GM18526 (cell line): ENCODE results near the gene TIMM13.

Experiments used
- POLR2A ChIP-seq: IDR thresholded peaks from 3 replicates; pipeline ENCODE4 v1.6.1; 2011; ENCODE audit not compliant: insufficient read length; ENCODE audit errors: extremely low read depth

The TIMM13 gene

DNA sequence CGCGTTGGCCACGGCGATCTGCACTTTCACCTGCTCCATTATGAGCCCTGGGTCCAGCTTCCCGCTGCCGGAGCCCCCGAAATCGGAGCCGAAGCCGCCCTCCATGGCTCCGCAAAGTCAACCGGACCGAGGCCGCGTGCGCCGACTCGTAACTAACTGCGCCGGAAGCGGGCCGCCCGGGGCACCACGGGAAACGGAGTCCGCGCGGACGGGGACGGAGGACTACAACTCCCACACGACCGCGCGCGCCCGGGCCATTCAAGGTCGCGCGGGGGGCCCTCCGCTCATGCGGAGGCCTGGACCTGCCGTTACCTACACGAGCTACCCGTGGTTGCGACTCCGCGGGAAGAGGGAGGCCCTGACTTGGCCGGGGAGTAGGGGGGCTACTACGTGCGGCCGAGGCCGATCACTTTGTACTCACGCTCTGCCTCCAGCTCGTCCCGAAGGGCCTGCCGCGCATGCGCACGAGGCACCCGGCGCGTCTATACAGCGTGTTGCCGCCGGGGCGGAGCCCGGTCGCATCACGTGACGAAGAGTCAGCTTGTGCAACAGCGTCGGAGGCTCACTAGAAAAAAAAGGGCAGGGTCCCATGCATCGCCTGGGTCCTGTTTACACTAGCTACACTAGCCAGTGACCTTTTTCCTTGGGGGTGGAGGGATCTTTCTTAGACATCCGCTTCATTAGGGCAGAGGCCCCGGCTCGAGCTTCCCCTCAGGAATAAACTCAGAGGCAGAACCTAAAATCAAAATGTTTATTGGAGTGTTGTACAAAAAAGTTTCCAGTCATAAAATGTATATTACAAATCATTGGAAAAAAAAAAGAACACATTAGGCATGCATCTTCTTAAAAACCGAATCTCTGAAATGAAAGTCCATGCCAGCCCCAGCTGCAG is at the start of gene TIMM13:
Gene TIMM13, minus strand, starts transcription at position 158 of the 892 bp plus-strand sequence. Its CDS starts 53 bp downstream, at position 105.
- TF ChIP-seq POLR2A, result peak; percentile 71

DNA sequence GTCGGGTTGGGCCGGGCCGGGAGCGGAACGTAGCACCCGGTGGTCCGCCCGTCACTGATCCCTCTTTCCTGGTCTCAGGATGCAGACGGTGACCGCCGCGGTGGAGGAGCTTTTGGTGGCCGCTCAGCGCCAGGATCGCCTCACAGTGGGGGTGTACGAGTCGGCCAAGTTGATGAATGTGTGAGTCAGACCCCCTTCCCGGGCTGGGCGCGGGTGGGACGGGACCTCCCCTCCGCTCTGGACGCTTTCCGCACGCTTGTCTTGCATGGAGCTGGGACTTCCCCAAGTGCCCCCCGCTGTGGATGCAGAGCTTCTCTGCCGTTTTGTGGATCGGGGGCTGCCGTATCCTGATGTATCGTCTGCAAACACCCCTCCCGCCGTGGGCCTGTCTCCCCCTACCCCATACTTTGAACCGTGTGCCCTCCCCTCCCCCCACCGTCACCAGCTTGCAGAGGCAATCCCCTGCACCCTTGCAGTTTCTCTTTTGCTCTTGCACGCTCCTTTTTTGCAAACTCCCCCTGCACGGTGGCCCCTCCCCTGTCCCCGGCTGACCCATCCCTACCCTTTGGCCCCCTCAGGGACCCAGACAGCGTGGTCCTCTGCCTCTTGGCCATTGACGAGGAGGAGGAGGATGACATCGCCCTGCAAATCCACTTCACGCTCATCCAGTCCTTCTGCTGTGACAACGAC is 49.2 kb upstream of the TIMM13 start:
- no peak for TF ChIP-seq POLR2A

DNA sequence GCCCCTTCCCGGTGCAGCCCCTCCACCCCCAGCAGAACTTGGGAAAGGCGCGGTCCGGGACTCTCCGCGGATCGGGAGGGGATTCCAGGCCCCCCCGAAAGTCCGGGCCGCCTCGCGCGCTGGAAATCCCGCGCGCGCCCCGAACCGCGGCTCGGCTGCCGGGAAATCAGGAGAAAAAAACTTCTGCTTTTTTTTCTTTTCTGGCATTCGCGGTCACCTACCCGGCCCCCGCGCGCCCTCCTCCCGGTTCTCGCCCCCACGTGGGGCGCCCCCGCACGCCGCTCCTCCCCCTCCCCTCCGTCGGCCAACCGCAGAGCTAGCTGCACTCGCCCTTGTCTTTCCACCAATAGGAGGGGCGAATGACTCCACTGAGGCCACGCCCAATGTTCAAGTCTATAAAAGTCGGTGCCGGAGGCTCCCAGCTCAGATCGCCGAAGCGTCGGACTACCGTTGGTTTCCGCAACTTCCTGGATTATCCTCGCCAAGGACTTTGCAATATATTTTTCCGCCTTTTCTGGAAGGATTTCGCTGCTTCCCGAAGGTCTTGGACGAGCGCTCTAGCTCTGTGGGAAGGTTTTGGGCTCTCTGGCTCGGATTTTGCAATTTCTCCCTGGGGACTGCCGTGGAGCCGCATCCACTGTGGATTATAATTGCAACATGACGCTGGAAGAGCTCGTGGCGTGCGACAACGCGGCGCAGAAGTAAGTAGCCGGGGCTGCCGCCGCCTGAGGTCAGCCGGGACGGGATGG is 48.5 kb upstream of the TIMM13 start, which contains the start of gene GADD45B:
Gene GADD45B, plus strand, starts transcription at position 426 of the 749 bp plus-strand sequence. Its CDS starts 232 bp downstream, at position 658.
- peak; percentile 100 for TF ChIP-seq POLR2A

DNA sequence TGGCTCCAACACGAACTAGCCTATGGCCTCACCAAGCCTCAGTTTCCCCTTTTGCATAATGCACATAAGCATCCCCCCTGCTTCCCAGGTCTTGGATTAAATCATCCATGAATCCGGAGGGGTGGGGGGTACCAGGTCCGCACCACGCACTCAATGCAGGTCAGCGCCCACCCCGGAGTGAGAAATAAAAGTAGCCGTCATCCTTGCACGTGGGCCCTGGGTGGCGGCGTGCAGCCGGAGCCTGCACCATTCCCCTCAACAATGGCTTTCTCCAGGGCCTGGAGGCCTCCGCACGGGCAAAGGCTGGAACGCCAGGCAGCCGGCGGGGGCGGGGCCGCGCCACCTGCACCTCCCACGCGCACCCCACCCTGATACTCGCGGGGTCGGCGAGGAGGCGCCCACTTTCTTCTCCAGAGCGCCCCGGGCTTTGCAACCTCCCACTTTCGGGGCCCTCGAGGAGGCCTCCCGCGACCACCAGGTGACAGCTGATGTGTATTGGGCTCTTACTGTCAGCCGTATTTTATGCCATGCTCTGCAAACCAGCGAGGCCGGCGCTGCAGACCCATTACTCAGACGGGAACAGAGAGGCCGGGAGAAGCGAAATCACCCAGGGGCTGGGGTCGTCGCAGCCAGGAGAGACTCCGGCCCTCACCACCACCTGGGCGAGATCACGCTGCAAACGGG is 47.8 kb upstream of the TIMM13 start:
- TF ChIP-seq POLR2A, result no peak

DNA sequence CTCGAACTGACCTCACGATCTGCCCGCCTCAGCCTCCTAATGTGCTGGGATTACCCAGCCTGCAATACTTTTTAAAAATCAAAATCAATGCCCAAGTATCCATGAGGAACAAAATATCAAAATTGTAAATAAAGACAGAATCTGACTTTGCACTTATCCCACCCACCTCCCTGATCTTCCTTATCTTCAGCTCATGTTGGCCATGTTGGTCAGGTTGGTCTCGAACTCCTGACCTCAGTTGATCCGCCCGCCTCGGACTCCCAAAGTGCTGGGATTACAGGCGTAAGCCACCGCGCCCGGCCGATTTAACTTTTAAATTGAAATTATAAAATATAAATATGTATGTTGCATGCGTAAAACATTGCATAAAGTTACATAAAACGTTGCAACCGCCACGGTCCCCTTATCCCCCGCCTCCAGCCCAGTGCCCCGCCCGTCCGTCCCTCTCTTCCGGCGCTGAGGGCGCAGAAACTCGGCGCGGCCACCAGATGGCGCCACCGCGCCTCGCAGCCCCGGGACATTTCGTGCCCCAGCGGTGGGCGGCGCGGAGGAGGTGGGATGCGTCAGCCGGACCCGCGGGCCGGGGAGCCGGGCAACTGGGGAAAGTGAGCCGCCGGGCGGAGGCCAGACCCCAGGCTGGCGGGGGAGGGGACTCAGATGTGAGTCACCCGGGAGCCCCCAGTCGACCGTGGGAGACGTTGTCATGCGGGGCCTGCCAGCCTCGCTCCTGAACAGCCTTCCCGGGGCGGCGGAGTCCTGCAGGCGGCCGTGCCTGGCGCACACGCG is 47.0 kb upstream of the TIMM13 start:
- peak; percentile 9 for TF ChIP-seq POLR2A

DNA sequence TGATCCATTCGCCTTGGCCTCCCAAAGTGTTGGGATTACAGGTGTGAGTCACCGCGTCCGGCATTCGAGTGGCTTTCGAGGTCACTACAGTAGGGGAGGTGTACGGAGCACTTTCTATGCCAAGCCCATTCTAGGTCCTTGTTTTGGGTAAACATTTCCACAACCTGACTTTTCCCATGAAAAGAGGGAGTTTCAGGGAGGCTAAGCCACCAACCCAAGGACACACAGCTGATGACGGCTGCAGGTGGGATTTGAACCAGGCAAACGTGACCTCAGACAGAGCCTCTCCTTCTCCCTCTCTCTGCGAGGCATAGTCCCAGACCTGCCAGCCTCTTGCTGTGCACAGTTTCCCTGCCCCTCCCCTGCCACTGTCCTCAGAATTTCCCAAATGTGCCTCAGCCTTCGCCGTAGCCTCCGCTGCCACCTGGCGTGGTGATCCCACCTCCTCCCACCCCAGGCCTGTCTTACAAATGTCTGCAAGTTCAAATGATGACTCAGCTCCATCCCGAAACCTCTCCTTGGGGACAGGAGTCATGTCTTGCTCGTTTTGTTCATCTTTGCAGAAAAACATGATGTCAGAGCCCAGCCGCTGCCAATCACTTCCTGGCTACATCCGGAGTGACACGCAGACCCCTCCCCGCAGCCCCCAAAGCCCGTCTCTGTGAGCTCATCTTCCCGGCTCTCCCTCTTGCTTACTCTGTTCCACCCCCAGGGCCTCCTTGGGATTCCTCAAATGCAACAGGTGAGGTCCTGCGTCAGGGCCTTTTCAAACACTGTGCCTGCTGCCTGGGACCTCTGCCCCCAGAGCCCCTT is 41.9 kb upstream of the TIMM13 start:
- TF ChIP-seq POLR2A, result no peak

DNA sequence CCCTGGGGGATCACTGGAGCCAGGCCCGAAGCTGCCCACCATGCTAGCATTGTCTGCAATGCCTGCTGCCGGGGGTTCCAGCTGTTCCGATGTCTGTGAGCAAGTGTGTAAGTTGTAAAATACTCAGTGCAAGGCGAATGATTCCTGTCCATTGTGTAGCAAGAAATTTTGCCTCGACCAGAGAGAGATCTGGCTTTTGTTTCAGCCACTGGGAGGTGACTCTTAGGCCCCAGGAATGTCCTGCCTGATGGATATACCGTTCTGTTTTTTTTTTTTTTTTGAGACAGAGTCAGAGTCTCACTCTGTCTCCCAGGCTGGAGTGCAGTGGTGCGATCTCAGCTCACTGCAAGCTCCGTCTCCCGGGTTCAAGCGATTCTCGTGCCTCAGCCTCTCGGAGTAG is 41.2 kb upstream of the TIMM13 start:
- TF ChIP-seq POLR2A, result no peak

DNA sequence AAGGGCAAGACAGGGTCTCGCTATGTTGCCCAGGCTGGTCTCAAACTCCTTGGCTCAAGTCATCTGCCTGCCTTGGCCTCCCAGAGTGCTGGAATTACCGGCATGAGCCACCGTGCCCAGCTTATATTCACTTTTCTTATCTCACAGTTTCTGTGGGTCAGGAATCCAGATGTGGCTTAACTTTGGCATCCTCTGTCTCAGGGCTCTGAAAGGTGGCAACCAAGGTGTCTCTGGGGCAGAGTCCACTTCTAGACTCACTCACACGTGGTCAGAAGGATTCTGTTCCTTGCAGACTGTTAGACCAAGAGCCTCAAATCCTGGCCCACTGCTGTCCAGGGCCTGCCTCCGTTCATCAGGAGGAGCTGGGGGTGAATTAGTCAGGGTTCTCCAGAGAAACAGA is 37.0 kb upstream of the TIMM13 start:
- no peak for TF ChIP-seq POLR2A

DNA sequence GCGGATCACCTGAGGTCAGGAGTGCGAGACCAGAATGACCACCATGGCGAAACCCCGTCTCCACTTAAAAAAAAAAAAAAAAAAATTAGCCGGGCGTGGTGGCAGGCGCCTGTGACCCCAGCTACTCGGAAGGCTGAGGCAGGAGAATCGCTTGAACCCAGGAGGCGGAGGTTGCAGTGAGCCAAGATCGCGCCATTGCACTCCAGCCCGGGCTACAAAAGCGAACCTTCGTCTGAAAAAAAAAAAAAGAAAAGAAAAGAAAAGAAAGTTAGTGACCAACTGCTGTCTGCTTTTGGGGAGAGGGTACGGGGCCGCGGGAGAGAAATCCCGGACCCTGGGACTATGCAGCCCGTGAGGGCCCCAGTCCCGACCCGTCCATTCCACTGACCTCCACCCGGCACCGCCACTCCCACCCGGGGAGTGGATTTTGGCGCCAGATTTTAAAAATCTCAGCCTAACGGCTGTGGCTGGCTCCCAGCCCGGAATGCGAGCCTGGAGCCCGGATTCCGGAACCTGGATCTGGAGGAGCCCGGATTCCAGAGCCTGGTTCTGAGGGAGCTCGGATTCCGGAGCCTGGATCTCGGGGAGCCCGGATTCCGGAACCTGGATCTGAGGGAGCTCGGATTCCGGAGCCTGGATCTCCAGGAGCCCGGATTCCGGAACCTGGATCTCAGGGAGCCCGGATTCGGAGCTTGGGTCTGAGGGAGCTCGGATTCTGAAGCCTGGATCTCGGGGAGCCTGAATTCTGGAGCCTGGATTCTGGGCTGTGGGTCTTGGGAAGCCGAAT is 35.4 kb upstream of the TIMM13 start:
- TF ChIP-seq POLR2A, result no peak

DNA sequence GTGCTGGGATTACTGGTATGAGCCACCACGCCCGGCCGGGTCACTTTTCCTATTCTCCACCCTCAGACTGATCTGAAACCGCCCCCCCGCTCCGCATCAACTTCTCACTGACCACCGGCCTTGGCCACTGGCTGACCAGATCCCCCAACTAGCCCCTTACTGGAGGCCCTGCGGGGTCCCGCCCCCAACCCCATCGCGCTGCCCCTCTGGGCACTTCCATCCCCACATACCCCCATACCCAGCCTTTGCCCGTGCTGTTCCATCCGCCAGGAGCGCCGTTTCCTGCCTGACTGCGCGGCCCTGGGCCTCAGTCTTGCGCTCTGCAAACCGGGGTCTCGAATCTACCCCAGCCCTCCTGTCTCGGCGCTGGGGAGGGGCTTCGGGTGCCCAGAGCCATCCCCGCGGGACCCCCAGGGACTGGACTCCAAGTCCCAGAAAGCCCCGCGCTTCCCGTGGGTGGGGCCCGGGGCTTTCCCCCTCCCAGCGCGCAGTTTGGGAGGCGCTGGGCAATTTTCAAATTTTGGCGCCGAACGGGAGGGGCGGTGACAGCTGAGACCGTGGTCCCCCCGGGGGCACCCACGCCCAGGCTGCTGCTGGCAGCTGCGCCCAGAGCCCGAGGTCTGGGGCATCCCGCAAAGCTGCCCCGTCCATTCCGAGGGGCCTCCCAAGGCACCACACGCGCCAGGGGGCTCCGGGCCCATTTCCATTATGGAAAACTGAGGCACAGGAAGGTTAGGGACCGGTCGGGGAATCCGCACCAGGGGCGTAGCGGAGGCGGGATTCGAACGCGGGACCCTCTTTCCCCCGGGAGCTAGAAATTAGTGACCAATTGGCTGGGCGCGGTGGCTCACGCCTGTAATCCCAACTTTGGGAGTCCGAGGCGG is 34.6 kb upstream of the TIMM13 start:
- TF ChIP-seq POLR2A, result peak; percentile 47

DNA sequence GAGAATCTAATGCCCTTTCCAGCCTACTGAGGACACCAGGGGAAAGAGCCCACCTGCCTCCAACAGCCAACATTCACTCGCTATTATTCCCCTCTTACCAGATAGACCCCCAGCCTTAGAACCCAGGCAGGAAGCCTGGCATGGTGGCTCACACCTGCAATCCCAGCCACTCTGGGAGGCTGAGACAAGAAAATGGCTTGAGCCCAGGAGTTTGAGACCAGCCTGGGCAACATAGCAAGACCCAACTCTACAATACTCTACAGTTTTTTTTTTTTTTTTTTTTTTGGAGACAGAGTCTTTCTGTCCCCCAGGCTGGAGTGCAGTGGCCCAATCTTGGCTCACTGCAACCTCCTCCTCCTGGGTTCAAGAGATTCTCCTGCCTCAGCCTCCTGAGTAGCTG is 32.9 kb upstream of the TIMM13 start:
- TF ChIP-seq POLR2A, result no peak

DNA sequence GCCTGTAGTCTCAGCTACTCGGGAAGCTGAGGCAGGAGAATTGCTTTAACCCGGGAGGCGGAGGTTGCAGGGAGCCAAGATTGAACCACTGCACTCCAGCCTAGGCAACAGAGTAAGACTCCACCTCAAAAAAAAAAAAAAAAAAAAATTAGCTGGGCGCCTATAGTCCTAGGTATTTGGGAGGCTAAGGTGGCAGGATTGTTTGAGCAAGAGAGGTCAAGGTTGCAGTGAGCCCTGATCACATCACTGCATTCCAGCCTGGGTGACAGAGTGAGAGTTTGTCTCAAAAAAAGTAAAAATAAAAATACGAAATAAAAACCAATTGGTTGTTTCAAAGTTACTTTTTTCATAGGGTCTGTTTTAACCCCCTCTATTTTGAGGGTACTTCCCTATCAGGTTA is 30.7 kb upstream of the TIMM13 start:
- TF ChIP-seq POLR2A, result no peak
